Stomach (tissue), 9 donors: ENCODE data around the gene AP1M2. TPM values are rescaled to one million over a fixed set of nuclear protein-coding genes. Genes with fewer than 3 reads are reported as not detected.

Experiments
- DNase-seq, 2 donors: peaks; one replicate each; pipeline versions ENCODE4 v3.0.0 to v3.0.0-alpha.2; 2013 to 2019
- H3K27ac ChIP-seq, 5 donors: fragments of 200-600 bp in 4 of 5; sonication (generic) in 4 of 5; one replicate each; pipeline ENCODE4 v1.5.1; 2013 to 2019; ENCODE audit warnings: mild to moderate bottlenecking in 1 of 5, moderate library complexity in 1 of 5
- H3K27me3 ChIP-seq, 3 donors: fragments of 200-600 bp; sonication (generic); one replicate each; pipeline ENCODE4 v1.5.1; 2017 to 2019; ENCODE audit warnings: mixed run types in 1 of 3
- H3K36me3 ChIP-seq, 4 donors: fragments of 200-600 bp; sonication (generic); 1 replicate in 3 of 4; 2 replicates in 1 of 4; pipeline ENCODE4 v1.5.1; 2016 to 2019
- H3K4me1 ChIP-seq, 4 donors: fragments of 200-600 bp; sonication (generic); one replicate each; pipeline ENCODE4 v1.5.1; 2016 to 2019
- H3K4me3 ChIP-seq, 4 donors: fragments of 200-600 bp; sonication (generic) in 3 of 4; one replicate each; pipeline ENCODE4 v1.5.1; 2016 to 2019; ENCODE audit warnings: mild to moderate bottlenecking in 1 of 4
- H3K9me3 ChIP-seq, 4 donors: fragments of 200-600 bp; sonication (generic); one replicate each; pipeline ENCODE4 v1.5.1; 2016 to 2019
- CTCF ChIP-seq, 7 experiments: fragments of 450-650 bp in 4 of 7; fragments of 200-600 bp in 3 of 7; sonication (generic) in 3 of 7; IDR thresholded peaks; one replicate each; pipeline ENCODE4 v1.5.1; 2016 to 2019; ENCODE audit warnings: antibody characterized with exemption in 7 of 7, control low read depth in 2 of 7, mild to moderate bottlenecking in 1 of 7
- EP300 ChIP-seq: sonication (generic); formaldehyde crosslinking; IDR thresholded peaks from one replicate; pipeline ENCODE4 v1.6.1; 2017; ENCODE audit warnings: antibody characterized with exemption
- POLR2A ChIP-seq, 4 donors: fragments of 450-650 bp; IDR thresholded peaks; one replicate each; pipeline ENCODE4 v1.6.1; 2016; ENCODE audit warnings: antibody characterized with exemption in 4 of 4, control low read depth in 2 of 4, mild to moderate bottlenecking in 1 of 4, moderate library complexity in 1 of 4
- POLR2AphosphoS5 ChIP-seq, 3 donors: sonication (generic); formaldehyde crosslinking; IDR thresholded peaks; one replicate each; pipeline ENCODE4 v1.6.1; 2016; ENCODE audit warnings: antibody characterized with exemption in 3 of 3
- WGBS, 5 donors: extraction: QIAGEN DNeasy Blood & Tissue Kit in 3 of 5; methylation state at CpG; one replicate each; pipeline versions ENCODE4 v1.1.5 to v1.1.7; 2013 to 2018; 5-methylcytosine and 5-hydroxymethylcytosine counted together
- intact Hi-C: fragments of 100-400 bp; cut with DNase I; formaldehyde crosslinking; loops from one replicate; pipeline ENCODE4 v1.15.1; 2023; ENCODE audit warnings: low total_unique reads
- polyA plus RNA-seq, 3 donors: library from polyadenylated mRNA; stranded (reverse); fragments of 200-250 nt; gene quantifications; one replicate each; pipeline ENCODE4 v1.2.3, GENCODE V29; 2013
- total RNA-seq, 5 donors: library from RNA; depleted of rRNA; stranded (reverse); fragments of >200 nt; gene quantifications; one replicate each; pipeline versions ENCODE4 v1.1.0 to v1.2.3, GENCODE V29; 2014 to 2016
- donor health status: healthy with polysubstance abuse.
- donor health status: Bipolar disorder and iron deficiency.
- donor health status: healthy.

AP1M2 gene
- total and polyA plus RNA-seq, 8 donors: 11.7 to 687 (median 68.3) TPM

GRCh38 chr19:10565567-10566407, 21.3 kb downstream of the AP1M2 start, which contains the start of gene KRI1:
TSS of gene KRI1 (minus strand) at chr19:10566010. CDS start at chr19:10565999, 11 bp downstream.
- DNase-seq: peak; percentile 99
- H3K27ac ChIP-seq: peak within 1 kb of the TSS; percentile 78 to 94 (median 91)
- 0 to 1% (median 1%) methylated on average over 42 to 94 of the region's 94 CpGs for WGBS, 5 donors
- peaks cover 37 to 47% (median 45%) of the 10 kb centered on the region in 4 donors for H3K4me1 ChIP-seq
- TF ChIP-seq EP300 (peak; percentile 46), CTCF (IDR thresholded peaks at IDR 0.05) (peak in 2 of 7 experiments; percentile 1 to 50), POLR2AphosphoS5 (IDR thresholded peaks at IDR 0.05) (peak; percentile 74 to 97 (median 86)), POLR2A (IDR thresholded peaks at IDR 0.05) (peak in 1 of 4 donors; percentile 38)
- H3K27me3 ChIP-seq: no peaks in the 10 kb centered on the region
- H3K36me3 ChIP-seq: peaks cover 3 to 24% (median 22%) of the 10 kb centered on the region in 4 donors
- intact Hi-C loops: no loop called here
- H3K9me3 ChIP-seq: no peaks in the 10 kb centered on the region
- H3K4me3 ChIP-seq: peak within 1 kb of the TSS; percentile 80 to 97 (median 86)

GRCh38 chr19:10565028-10565566, 22.0 kb downstream of the AP1M2 start:
- H3K4me3 ChIP-seq: peak overlapping the region; percentile 80 to 97 (median 86)
- intact Hi-C loops: no loop called here
- H3K36me3 ChIP-seq: peaks cover 10 to 31% (median 29%) of the 10 kb centered on the region in 4 donors
- H3K27me3 ChIP-seq: no peaks in the 10 kb centered on the region
- DNase-seq: peak; percentile 35 to 77
- peak overlapping the region; percentile 78 to 94 (median 91) for H3K27ac ChIP-seq
- TF ChIP-seq EP300 (no peak), CTCF (IDR thresholded peaks at IDR 0.05) (peak in 1 of 7 experiments; percentile 13), POLR2A (IDR thresholded peaks at IDR 0.05) (no peak), POLR2AphosphoS5 (IDR thresholded peaks at IDR 0.05) (no peak)
- no peaks in the 10 kb centered on the region for H3K9me3 ChIP-seq
- 9 to 16% (median 14%) methylated on average over 10 of the region's 10 CpGs for WGBS, 5 donors
- H3K4me1 ChIP-seq: peaks cover 37 to 46% (median 45%) of the 10 kb centered on the region in 4 donors

- 91 to 96% (median 93%) methylated on average over 5 of the region's 5 CpGs for WGBS, 5 donors
- intact Hi-C loops: no loop called here
- no peaks in the 10 kb centered on the region for H3K9me3 ChIP-seq
- no peak overlapping the region for H3K27ac ChIP-seq
- H3K4me3 ChIP-seq: no peak overlapping the region
- peaks cover 20 to 28% (median 27%) of the 10 kb centered on the region in 4 donors for H3K4me1 ChIP-seq
- H3K36me3 ChIP-seq: peaks cover 26 to 56% (median 54%) of the 10 kb centered on the region in 4 donors
- DNase-seq: no peak
- TF ChIP-seq CTCF (IDR thresholded peaks at IDR 0.05): no peak
- no peak for TF ChIP-seq EP300
- no peak for TF ChIP-seq POLR2AphosphoS5 (IDR thresholded peaks at IDR 0.05)
- TF ChIP-seq POLR2A (IDR thresholded peaks at IDR 0.05): no peak
- no peaks in the 10 kb centered on the region for H3K27me3 ChIP-seq
These were observed 24.5 kb downstream of the AP1M2 start for GRCh38 chr19:10562609-10563008.

GRCh38 chr19:10560154-10560553, 27.0 kb downstream of the AP1M2 start:
- no peaks in the 10 kb centered on the region for H3K9me3 ChIP-seq
- no peak overlapping the region for H3K4me3 ChIP-seq
- peaks cover 35 to 80% (median 78%) of the 10 kb centered on the region in 4 donors for H3K36me3 ChIP-seq
- intact Hi-C loops: no loop called here
- peaks cover 6 to 16% (median 8%) of the 10 kb centered on the region in 4 donors for H3K4me1 ChIP-seq
- H3K27ac ChIP-seq: no peak overlapping the region
- TF ChIP-seq POLR2A (IDR thresholded peaks at IDR 0.05) (no peak), CTCF (IDR thresholded peaks at IDR 0.05) (no peak), EP300 (no peak), POLR2AphosphoS5 (IDR thresholded peaks at IDR 0.05) (no peak)
- 89 to 94% (median 93%) methylated on average over 7 of the region's 7 CpGs for WGBS, 5 donors
- no peaks in the 10 kb centered on the region for H3K27me3 ChIP-seq
- DNase-seq: no peak
